Right ventricle myocardium inferior (tissue), 1 donor: ENCODE results near the gene BDH1. TPM values are rescaled to one million over a fixed set of nuclear protein-coding genes. Genes with fewer than 3 reads are reported as not detected.
"Not testable (repeated sequence)": the region's sequence is repeated elsewhere in the genome, so short reads cannot be mapped to it uniquely, and the experiment has no call there.

Experiments used
- ATAC-seq: fragments of 200-7000 bp; cut with Tn5 transposase; one replicate; pipeline ENCODE4 v1.9.1; 2020; ENCODE audit warnings: mild to moderate bottlenecking, moderate library complexity
- DNase-seq: peaks from one replicate; pipeline ENCODE4 v3.0.0; 2021; ENCODE audit errors: missing footprints
- intact Hi-C: fragments of 100-400 bp; cut with DNase I; formaldehyde crosslinking; loops from one replicate; pipeline ENCODE4 v1.11.0; 2022
- long read RNA-seq: library from polyadenylated mRNA; unstranded; transcript quantifications from one replicate; pipeline ENCODE4 v2.0.0, GENCODE V29; 2021
- total RNA-seq: library from RNA; stranded (reverse); fragmentation: NEBNext Ultra II Directional; extraction: Animal tissue kit (Norgen Biotek cat#: 25700); gene quantifications from one replicate; pipeline ENCODE4 v1.2.1, GENCODE V29; 2021
- donor health status: DM: no; HTN: yes; CAD: no; lungs with severe emphysema.

The BDH1 gene, protein sequence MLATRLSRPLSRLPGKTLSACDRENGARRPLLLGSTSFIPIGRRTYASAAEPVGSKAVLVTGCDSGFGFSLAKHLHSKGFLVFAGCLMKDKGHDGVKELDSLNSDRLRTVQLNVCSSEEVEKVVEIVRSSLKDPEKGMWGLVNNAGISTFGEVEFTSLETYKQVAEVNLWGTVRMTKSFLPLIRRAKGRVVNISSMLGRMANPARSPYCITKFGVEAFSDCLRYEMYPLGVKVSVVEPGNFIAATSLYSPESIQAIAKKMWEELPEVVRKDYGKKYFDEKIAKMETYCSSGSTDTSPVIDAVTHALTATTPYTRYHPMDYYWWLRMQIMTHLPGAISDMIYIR
- 43.1 TPM for total RNA-seq
- long read RNA-seq, transcript BDH1-202 (7 exons, 3,455 nt) = major isoform, 25 of 39 reads
- long read RNA-seq, transcript BDH1-203 (8 exons, 3,546 nt) = minor isoform, 5 of 39 reads
- long read RNA-seq, partial matches to known transcripts = 0 of 39 reads
- long read RNA-seq, other reads (novel, unspliced or antisense) = 8 of 39 reads

DNA sequence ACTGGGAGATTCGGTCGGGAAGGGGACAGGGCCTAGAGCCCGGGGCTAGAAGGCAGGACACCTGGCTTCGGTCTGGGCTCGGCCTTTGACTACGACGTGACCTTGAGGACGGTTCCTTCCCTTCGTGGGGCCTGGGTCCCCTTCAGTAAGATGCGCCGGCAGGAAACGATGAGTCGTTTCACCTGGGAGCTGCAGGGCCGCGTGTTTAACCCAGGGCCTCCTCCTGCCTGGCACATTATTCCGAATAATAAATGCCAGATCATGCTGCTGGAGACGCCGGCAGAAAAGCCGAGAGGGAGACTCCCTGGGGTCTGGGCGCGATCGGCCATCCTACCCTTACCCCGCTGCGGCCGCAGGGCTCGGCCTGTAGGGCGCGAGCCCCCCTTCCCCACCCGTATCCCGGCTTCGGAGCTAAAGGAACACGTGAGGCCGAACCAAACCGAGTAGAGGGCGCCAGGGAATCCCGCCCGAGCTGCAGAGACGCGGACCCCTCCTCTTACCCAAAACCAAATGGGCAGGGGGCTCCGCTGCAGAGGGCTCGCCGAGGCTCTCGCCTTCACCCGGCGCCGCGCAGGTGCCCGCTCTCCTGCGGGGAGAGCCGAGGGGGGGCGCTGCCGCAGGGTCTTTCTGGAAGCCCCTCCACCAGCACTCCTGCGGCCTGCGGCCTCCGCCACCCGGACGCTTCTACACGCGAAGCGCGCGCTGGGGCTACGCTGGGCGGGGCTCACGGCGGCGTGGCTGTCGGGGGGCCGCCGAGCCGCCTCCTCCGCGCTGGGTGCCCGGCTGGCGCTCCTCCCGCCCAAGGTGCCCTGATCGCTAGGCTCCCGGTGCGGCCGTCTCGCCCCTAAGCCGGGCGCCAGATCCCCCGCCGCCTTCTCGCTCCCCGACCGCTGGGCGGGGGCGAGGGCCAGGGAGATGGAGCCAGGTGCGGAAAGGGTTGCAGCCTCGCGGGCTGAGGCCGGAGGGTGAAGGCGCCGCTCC, at the start of gene BDH1:
BDH1 (minus strand) TSS at position 688 of the 981 bp plus-strand sequence. CDS start 9,525 bp downstream, outside the sequence.
- no peak for DNase-seq

DNA sequence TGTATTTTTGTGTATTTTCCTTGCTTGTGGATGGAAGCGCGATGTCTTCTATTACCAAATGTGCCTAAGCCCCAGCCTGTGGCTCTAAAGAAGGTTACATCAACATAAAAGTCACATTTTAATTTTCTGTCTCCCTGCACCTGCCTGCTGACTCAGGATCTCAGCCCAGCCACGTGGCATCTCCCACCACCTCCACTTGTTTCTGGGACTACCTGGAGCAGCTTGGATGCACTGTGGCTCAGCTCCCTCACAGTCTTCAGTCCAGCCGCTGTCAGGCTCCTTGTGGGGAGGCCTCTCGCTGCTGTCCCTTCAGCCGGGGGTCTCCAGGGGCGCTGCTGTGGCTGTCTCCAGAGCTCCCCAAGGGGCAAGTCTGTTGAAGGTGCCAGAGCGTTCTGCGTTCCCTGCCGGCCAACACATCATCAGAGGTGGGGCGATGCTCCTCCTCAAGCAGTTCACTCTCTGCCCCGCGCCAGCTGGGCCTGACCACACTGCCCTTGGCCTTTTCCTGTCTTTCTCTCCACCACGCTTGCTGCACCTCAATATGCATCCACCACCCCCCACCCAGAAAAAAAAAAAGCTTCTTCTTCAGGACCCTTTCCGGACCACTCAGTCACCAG, 47.7 kb upstream of the BDH1 start:
- no peak for DNase-seq
- intact Hi-C loops = no loop called here
- no peak for ATAC-seq

More for the DNA sequence above, at the start of gene BDH1:
- ATAC-seq = peak; percentile 22
- intact Hi-C loops = no loop called here

DNA sequence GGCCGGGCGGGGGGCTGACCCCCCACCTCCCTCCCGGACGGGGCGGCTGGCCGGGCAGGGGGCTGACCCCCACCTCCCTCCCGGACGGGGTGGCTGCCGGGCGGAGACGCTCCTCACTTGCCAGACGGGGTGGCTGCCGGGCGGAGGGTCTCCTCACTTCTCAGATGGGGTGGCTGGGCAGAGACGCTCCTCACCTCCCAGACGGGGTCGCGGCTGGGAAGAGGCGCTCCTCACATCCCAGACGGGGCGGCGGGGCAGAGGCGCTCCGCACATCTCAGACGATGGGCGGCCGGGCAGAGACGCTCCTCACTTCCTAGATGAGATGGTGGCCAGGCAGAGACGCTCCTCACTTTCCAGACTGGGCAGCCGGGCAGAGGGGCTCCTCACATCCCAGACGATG, 46.6 kb upstream of the BDH1 start:
- ATAC-seq, DNase-seq, intact Hi-C loops: not testable (repeated sequence)

DNA sequence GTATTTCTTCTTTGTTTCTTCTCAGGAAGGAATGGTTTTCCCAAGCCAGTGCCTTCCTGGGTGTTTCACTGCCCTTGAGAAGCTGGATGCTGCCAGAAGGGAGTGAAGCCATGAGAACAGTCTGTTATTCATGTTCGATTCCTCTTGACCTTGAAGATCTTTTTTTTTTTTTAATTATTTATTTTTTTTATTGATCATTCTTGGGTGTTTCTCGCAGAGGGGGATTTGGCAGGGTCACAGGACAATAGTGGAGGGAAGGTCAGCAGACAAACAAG, 45.7 kb upstream of the BDH1 start:
- ATAC-seq, intact Hi-C loops, DNase-seq: not testable (repeated sequence)

DNA sequence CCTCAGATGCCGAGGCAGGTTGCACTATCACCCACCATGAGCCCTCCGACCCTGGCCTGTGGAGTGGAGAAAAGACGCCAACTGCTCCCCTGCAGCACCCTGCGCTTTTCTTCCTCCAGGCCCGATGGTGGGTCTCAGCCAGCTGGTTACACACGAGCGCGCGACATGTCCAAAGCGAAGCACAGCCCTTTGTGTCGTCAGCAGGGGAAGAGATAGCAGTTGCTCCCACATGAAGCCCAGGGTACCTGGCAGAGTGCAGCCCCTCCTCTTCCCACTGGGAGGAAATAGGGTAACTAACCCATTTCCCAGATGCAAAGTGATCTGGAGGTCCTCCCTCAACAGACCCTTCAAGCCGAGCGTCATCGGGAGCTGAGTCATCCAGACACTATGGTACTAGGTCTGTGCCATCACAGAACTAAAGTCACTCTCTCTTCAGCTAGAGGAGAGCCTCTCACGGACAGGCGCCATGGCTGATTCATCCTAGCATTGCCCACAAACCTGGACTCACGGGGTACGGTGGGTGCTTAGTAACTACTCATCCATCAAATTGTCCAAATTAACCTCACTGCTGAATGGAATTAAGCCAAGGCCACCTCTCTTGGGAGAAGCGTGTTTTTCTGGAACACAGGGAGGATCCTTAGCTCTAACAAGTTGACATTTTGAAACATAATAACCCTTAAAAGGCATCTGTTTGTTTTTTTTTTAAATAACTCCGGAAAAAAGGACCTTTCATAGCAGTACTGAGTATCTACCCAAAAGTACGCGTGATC, 45.2 kb upstream of the BDH1 start:
- no peak for DNase-seq
- no peak for ATAC-seq
- intact Hi-C loops = no loop called here

DNA sequence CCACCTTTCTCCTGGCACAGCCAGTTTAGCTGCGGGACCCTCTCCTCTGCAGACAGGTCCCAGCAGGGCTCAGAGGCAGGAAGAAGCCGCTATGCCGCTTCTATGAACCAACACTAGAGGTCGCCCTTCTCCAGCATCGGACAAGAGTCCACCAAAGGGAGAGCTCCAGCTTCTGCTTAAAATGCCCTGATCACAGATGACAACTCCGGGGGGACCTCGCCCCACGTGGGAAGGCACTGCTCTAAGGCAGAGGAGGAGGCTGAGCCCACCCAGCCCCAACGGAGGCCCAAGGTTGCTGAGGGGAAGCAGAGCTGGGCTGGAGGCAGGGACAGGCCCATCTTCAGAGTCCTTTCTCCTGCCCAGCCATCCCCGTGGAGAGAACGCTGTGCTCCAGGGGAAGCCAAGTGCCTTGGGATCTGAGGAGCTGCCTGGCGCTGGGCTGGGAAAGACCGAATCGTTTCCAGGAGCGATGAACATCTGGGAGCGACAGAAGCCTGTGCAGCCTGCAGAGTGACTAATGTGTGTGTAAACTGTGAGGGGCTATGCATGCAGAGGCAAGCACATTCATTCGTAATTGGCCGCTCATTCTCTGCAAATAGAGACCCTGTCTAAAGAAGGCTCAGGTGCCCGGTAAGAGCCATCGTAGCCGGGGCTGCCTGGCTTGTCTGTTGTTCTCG, 43.5 kb upstream of the BDH1 start:
- intact Hi-C loops = no loop called here
- ATAC-seq = peak; percentile 85
- DNase-seq = no peak

DNA sequence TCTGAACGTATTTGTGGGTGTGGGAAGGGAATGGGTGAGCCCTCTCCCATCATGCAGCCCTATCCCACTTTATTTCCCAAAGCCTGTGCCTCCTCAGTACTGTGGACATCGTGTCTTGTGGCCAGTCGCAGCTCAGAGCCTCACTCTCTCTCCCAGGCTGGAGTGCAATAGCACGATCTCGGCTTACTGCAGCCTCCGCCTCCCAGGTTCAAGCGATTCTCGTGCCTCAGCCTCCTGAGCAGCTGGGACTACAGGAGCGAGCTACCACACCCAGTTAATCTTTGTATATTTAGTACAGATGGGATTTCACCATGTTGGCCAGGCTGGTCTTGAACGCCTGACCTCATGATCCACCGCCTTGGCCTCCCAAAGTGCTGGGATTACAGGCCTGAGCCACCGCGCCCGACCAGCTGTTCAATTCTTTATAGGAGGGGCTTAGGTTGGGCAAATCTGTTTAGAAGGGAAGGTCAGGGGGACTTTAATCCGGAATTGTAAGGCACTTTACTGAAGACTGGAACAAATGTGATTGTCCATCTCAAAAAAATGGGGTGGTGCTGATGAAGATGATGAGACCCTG, 42.7 kb upstream of the BDH1 start:
- intact Hi-C loops = no loop called here
- no peak for ATAC-seq
- DNase-seq = no peak

DNA sequence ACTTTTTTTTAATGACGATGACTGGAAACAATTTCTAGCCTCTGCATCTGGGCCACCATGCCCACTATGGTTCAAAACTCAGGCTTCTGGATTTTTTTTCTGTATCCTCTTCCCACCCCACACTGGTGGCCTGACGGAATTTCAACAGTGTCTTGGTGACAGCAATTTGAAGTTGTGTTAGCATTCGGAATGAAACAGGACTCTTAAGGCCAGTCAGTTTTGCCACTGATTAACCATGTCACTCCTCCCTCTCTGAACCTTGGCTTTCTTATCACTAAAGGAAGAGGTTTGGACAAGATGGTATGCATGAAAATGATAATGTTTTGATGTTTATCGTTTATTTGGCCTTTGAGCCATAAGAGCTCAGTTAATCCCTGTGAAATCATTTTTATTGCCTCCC, 41.6 kb upstream of the BDH1 start:
- DNase-seq (no peak), ATAC-seq (no peak)
- intact Hi-C loops = no loop called here

DNA sequence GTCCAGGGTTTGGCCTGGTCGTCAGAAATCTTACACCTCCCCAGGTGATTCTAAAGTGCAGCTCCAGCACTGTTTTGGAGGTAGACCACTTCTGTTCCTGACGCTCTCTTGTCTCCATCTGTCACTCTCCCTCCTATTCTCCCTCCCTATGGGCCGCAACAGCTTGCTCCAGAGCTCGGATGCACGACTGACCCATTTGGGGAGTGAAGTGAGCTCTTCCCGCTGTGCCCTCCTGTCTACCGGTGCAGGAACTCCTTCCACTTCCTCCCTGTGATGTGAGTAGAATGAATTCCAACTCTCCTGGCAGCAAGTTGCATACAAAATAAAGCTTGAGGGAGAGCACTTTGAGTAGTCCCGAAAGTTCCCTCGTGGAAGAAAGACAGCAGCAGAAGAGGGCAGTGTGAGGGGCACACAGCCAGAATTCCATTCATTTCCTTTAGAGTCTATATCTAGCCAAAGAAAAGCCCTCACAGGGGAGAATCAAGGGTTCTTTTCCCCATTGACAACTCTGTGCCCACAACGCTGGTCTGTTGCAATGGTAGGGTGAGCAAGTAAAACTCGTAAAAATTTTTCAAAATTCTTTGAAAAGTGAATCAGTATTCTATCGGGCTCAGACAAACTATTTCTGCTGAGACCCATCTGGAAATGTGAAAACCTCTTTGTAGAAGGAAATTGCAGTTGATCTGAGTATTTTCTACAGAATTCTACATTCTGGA, 39.9 kb upstream of the BDH1 start:
- no peak for DNase-seq
- ATAC-seq = no peak
- intact Hi-C loops = no loop called here

DNA sequence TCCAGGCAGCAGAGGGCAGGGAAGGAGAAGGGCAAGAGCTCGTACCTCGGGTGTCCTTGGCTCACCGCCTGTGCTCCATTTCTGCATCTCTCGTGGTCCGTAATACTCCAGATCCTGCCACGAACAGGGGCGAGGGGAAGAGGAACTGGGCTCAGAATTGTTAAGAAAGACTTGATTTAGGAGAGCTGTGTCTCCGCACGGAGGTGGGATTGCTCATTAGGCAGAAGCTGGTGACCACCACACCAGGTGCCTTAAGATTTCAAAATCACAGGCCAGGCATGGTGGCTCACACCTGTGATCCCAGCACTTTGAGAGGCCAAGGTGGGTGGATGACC, 37.2 kb upstream of the BDH1 start:
- ATAC-seq (no peak), DNase-seq (no peak)
- intact Hi-C loops = no loop called here

DNA sequence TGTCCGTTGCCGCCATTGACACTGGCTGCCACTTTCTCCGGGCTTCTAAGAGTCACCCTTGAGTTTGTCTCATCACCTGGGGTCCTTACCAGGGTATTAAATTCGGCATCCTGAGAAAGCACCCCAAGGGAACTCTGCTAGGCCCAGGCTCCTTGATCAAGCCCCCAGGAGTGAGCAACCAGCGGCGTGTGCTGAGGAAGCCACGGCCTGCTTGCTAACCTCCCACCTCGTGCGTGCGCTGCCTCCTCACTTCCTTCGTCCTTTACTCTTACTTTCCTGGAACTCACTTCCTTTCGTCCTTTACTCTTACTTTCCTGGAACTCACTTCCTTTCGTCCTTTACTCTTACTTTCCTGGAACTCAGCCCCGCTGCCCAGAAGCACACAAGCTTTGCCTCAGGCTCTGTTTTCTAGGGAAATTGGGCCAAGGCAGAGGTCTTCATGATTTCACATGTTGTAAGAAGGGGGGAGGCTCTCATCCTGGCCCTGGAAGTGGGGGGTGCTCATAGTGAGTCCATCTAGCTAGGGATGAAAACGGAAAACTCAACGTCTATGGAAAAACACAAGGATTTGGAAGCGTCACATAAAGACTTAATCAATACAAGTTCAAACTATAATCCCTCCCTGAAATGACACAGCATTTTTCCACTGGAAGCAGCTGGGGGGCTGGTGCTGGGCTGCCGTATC, 36.7 kb upstream of the BDH1 start:
- DNase-seq (no peak), ATAC-seq (no peak)
- intact Hi-C loops = no loop called here

DNA sequence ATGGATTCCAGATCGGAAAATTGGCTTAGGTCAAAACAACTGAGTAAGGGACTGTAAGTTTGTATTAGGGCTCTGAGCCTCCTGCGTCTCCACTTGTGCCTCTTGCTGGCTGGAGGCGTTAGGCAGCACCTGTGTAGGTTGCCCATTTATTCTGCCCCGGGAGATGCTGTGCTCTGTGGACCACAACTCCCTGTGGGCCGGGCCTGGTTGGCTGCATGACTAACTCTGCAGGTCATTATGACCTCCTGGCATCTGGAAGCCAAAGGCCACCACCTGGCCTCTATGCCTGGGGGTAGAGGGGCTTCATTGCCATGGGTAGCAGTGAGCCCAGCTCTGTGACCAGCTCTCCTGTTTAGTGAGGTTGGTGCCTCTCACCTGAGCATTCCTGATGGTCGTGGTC, 36.0 kb upstream of the BDH1 start:
- ATAC-seq (no peak), DNase-seq (no peak)
- intact Hi-C loops = no loop called here

DNA sequence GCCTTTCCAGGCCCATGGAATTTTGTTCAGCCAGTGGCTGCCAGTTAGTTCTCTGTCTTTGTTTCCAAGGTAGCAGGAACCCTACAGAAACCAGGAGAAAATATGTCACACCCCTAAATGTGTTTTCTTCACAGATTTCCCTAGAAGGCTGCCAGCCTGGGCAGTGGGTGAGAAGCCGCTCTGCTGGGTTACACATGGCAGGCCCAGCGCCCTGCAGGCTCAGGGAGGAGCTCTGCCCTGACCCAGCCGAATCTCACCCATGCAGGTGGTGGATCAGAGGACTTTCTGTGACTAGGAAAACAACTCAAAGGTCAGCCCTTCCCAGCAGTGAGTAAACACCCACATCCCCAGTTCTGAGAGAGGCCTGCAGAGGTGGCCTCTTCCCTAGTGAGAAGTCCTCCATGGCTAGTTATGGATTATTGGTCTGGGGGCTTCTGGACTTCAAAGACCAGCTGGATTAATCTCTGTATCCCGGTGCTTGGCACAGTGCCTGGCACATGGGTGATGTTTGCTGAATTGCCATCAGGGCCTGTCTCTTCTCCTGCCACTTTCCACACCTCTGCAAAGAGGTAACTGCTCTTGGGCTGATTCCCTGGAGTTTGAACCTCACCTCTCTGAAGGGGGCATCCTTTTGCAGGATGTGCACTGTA, 34.7 kb upstream of the BDH1 start:
- intact Hi-C loops = no loop called here
- DNase-seq (no peak), ATAC-seq (no peak)

DNA sequence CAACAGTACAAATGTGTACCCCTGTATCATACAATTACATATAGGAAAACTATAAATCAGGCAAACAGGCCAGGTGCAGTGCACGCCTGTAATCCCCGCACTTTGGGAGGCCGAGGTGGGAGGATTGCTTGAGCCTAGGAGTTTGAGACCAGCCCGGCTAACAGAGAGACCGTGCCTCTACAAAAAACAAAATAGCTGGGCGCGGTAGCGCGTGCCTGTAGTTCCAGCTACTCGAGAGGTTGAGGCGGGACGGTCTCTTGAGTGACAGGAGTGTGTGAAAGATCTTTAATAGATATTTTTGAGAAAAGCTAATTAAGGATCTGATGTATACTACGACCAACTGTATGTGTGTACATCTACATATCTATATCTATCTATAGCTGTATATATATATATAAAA, 33.8 kb upstream of the BDH1 start:
- intact Hi-C loops = no loop called here
- ATAC-seq = no peak
- DNase-seq = no peak

DNA sequence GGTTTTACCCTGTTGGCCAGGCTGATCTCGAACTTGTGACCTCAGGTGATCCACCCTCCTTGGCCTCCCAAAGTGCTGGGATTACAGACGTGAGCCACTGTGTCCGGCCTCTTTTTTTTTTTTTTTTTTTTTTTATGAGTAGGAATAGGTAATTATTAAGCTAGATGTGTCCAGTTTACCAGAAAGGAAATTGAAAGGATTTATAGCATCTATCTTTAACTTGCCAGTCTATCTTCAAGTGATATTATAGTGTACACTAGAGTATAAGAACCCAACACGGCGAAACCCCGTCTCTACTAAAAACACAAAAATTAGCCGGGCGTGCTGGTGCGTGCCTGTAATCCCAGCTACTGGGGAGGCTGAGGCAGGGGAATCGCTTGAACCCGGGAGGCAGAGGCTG, 31.0 kb upstream of the BDH1 start:
- ATAC-seq, intact Hi-C loops, DNase-seq: not testable (repeated sequence)

DNA sequence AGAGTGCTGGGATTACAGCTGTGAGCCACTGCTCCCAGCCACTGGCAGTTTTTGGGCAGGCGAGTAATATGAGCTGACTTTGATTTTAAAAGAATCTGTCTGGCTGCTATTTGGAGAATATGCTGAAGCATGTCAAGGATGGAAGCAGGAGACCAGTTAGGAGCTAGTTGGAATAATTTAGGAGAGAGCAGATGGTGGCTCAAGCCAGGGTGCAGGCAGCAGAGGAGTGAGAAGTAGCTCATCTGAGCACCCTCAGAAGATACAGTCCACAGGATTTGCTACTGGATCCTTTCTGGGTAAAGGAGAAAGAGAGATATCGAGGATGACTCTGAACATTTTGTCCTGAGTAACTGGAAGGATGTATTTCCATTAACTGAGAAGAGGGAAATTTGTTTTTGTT, 30.4 kb upstream of the BDH1 start:
- ATAC-seq (no peak), DNase-seq (no peak)
- intact Hi-C loops = no loop called here
